T-cell (primary cell): ENCODE results near the gene GEMIN7. TPM values are rescaled to one million over a fixed set of nuclear protein-coding genes. Genes with fewer than 3 reads are reported as not detected.

Source experiments
- ATAC-seq, 4 experiments: fragments of 200-7000 bp in 3 of 4; fragments of 150-1000 bp in 1 of 4; cut with Tn5 transposase; replicated peaks in 1 of 4; 1 replicate in 3 of 4; 2 replicates in 1 of 4; pipeline ENCODE4 v1.10.0; 2021; ENCODE audit warnings: moderate library complexity in 3 of 4, mild to moderate bottlenecking in 2 of 4, moderate number of reproducible peaks in 1 of 4
- CTCF ChIA-PET, 2 donors: fragments of 300-600 bp; sonication (Branson Sonifier 250); formaldehyde crosslinking; loops; one replicate each; lab custom pipeline; 2022; ENCODE audit warnings: antibody characterized with exemption in 2 of 2; lab: Charles Lee
- POLR2A ChIA-PET, 2 donors: fragments of 300-600 bp; sonication (Branson Sonifier 250); formaldehyde crosslinking; loops; one replicate each; lab custom pipeline; 2022; ENCODE audit warnings: antibody characterized with exemption in 2 of 2; lab: Charles Lee
- DNase-seq, 35 experiments: peaks; one replicate each; pipeline versions ENCODE4 v3.0.0 to v3.0.0-alpha.2; 2013 to 2023
- H3K27ac ChIP-seq: one replicate; pipeline ENCODE4 v1.5.1; 2013; ENCODE audit warnings: low read length
- H3K27me3 ChIP-seq, 2 experiments: replicated peaks in 1 of 2; 1 replicate in 1 of 2; 2 replicates in 1 of 2; pipeline versions ENCODE4 v1.6.1 to v1.7.0; 2013; ENCODE audit warnings: low read length in 1 of 2, mixed read lengths in 1 of 2; ENCODE audit not compliant: control insufficient read depth in 2 of 2, insufficient read depth in 2 of 2; ENCODE audit errors: extremely low read depth in 1 of 2
- H3K36me3 ChIP-seq, 2 donors: 1 replicate in 1 of 2; 2 replicates in 1 of 2; pipeline versions ENCODE4 v1.6.1 to v1.7.0; 2013; ENCODE audit warnings: low read length in 1 of 2; ENCODE audit not compliant: control insufficient read depth in 2 of 2, insufficient read depth in 1 of 2; ENCODE audit errors: extremely low read depth in 1 of 2
- H3K4me1 ChIP-seq, 2 experiments: 1 replicate in 1 of 2; 2 replicates in 1 of 2; pipeline versions ENCODE4 v1.6.1 to v1.7.0; 2013; ENCODE audit warnings: low read length in 2 of 2, mixed read lengths in 1 of 2; ENCODE audit not compliant: insufficient read depth in 2 of 2, control insufficient read depth in 1 of 2; ENCODE audit errors: extremely low read depth in 1 of 2
- H3K4me3 ChIP-seq, 2 donors: 1 replicate in 1 of 2; 2 replicates in 1 of 2; pipeline versions ENCODE4 v1.5.1 to v1.7.0; 2013; ENCODE audit warnings: mild to moderate bottlenecking in 2 of 2, low read length in 1 of 2, moderate library complexity in 1 of 2; ENCODE audit not compliant: control insufficient read depth in 1 of 2; ENCODE audit errors: extremely low read depth in 1 of 2
- H3K9me3 ChIP-seq: 2 replicates; pipeline ENCODE4 v1.7.0; 2013
- H3K27ac Mint-ChIP-seq, 2 donors: one replicate each; pipeline ENCODE4 v1.8.0; 2020 to 2021; ENCODE audit warnings: mild to moderate bottlenecking in 2 of 2, mixed read lengths in 2 of 2
- H3K27me3 Mint-ChIP-seq, 2 donors: one replicate each; pipeline ENCODE4 v1.8.0; 2021 to 2022; ENCODE audit warnings: mixed read lengths in 2 of 2
- H3K36me3 Mint-ChIP-seq: one replicate; pipeline ENCODE4 v1.8.0; 2021; ENCODE audit warnings: mixed read lengths
- H3K4me1 Mint-ChIP-seq, 3 donors: one replicate each; pipeline ENCODE4 v1.8.0; 2020 to 2022; ENCODE audit warnings: mixed read lengths in 3 of 3, mild to moderate bottlenecking in 1 of 3
- H3K4me3 Mint-ChIP-seq, 3 donors: one replicate each; pipeline ENCODE4 v1.8.0; 2020 to 2022; ENCODE audit warnings: mild to moderate bottlenecking in 3 of 3, mixed read lengths in 3 of 3, moderate library complexity in 3 of 3
- H3K9me3 Mint-ChIP-seq, 3 donors: one replicate each; pipeline ENCODE4 v1.8.0; 2020 to 2022; ENCODE audit warnings: mixed read lengths in 3 of 3
- WGBS: methylation state at CpG from one replicate; pipeline ENCODE4 v1.1.5; 2013; ENCODE audit warnings: missing lambda C conversion rate; ENCODE audit not compliant: insufficient coverage; 5-methylcytosine and 5-hydroxymethylcytosine counted together
- total RNA-seq, 35 experiments: library from RNA in 6 of 35; stranded (reverse) in 6 of 35; fragments of 120-200 nt in 1 of 35; gene quantifications; one replicate each; pipeline versions ENCODE4 v1.2.1 to v1.2.4 and lab custom pipeline; 2013 to 2026

GEMIN7 gene
- total RNA-seq, 5 donors from 2014 or later (not counting 1 experiment from before 2014, with no cell fraction given), result 4.0 to 23.1 (median 22.7) TPM

DNA sequence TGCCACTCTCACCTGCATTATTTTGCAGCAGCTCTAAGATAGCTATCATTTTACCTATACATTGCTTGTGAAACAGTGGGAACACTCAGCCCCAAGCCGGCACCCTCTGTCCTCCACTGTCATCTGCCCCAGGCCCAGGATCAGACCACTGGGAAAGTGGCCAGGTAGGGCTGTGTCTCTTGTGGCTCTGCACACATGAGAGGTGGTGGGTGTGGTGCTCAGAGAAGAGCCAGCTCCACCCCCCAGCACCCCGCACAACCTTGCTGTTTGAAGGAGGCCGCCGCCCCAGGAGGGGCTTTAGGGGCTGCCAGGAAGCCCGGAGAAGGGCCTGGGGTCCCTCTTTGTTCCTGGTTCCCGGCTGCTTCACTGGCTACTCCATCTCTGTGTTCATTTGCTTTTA lies 40.5 kb downstream of the GEMIN7 start:
- Mint-ChIP-seq H3K4me3 (peak overlapping the region in 1 of 3 donors; percentile 72), H3K4me1 (peaks cover 75 to 82% (median 77%) of the 10 kb centered on the region in 3 donors), H3K9me3 (no peaks in the 10 kb centered on the region), H3K36me3 (no peaks in the 10 kb centered on the region), H3K27ac (no peak overlapping the region), H3K27me3 (no peaks in the 10 kb centered on the region)
- Histone ChIP-seq H3K4me3 (no peak overlapping the region), H3K27me3 (no peaks in the 10 kb centered on the region), H3K4me1 (peaks cover 23 to 60% of the 10 kb centered on the region in 2 experiments), H3K9me3 (no peaks in the 10 kb centered on the region), H3K27ac (no peak overlapping the region), H3K36me3 (no peaks in the 10 kb centered on the region)
- ChIA-PET CTCF (interaction anchor here in 1 of 2 donors (0.8 kb wide), 1 partner anchor 68 kb away, joined by 4 read pairs; no protein-coding TSS in a partner anchor), POLR2A (no interaction called here)
- ATAC-seq (no peak), DNase-seq (no peak)
- no CpG with 5 or more reads among the region's 6 CpGs for WGBS

GRCh38 chr19:45121827-45122345 lies 42.8 kb downstream of the GEMIN7 start:
- Mint-ChIP-seq H3K36me3 (no peaks in the 10 kb centered on the region), H3K4me1 (peaks cover 64 to 69% (median 67%) of the 10 kb centered on the region in 3 donors), H3K27me3 (no peaks in the 10 kb centered on the region), H3K9me3 (no peaks in the 10 kb centered on the region), H3K27ac (peak overlapping the region in 1 of 2 donors; percentile 61), H3K4me3 (no peak overlapping the region)
- H3K9me3 ChIP-seq, result no peaks in the 10 kb centered on the region
- POLR2A ChIA-PET, result interaction anchor here in 1 of 2 donors (0.6 kb wide), 1 partner anchor 184 kb away, joined by 7 read pairs; no protein-coding TSS in a partner anchor
- no peak overlapping the region for H3K4me3 ChIP-seq
- no peak for DNase-seq
- CTCF ChIA-PET, result interaction anchor here in 1 of 2 donors (0.5 kb wide), 1 partner anchor 42 kb away, joined by 5 read pairs; no protein-coding TSS in a partner anchor
- H3K27me3 ChIP-seq, result no peaks in the 10 kb centered on the region
- 82% methylated on average over 4 of the region's 11 CpGs for WGBS
- no peak overlapping the region for H3K27ac ChIP-seq
- no peaks in the 10 kb centered on the region for H3K36me3 ChIP-seq
- no peak for ATAC-seq
- H3K4me1 ChIP-seq, result peaks cover 17 to 59% of the 10 kb centered on the region in 2 experiments

GRCh38 chr19:45122832-45123231 lies 43.8 kb downstream of the GEMIN7 start:
- Mint-ChIP-seq H3K27ac (no peak overlapping the region), H3K4me3 (no peak overlapping the region), H3K4me1 (peaks cover 55 to 60% (median 59%) of the 10 kb centered on the region in 3 donors), H3K9me3 (no peaks in the 10 kb centered on the region), H3K27me3 (no peaks in the 10 kb centered on the region), H3K36me3 (no peaks in the 10 kb centered on the region)
- H3K4me1 ChIP-seq, result peaks cover 12 to 50% of the 10 kb centered on the region in 2 experiments
- no peak overlapping the region for H3K4me3 ChIP-seq
- POLR2A ChIA-PET, result no interaction called here
- 92% methylated on average over 6 of the region's 6 CpGs for WGBS
- no peak overlapping the region for H3K27ac ChIP-seq
- no peaks in the 10 kb centered on the region for H3K9me3 ChIP-seq
- ATAC-seq, result no peak
- no peak for DNase-seq
- no peaks in the 10 kb centered on the region for H3K27me3 ChIP-seq
- CTCF ChIA-PET, result interaction anchor here in 1 of 2 donors (0.6 kb wide), 1 partner anchor 60 kb away, joined by 3 read pairs; no protein-coding TSS in a partner anchor
- no peaks in the 10 kb centered on the region for H3K36me3 ChIP-seq

GRCh38 chr19:45123440-45123850 lies 44.4 kb downstream of the GEMIN7 start:
- no peak overlapping the region for H3K4me3 Mint-ChIP-seq
- no peak for ATAC-seq
- Histone ChIP-seq H3K4me1 (peaks cover 7 to 44% of the 10 kb centered on the region in 2 experiments), H3K36me3 (no peaks in the 10 kb centered on the region), H3K27ac (no peak overlapping the region), H3K4me3 (no peak overlapping the region), H3K27me3 (no peaks in the 10 kb centered on the region), H3K9me3 (no peaks in the 10 kb centered on the region)
- H3K27ac Mint-ChIP-seq, result no peak overlapping the region
- no peaks in the 10 kb centered on the region for H3K27me3 Mint-ChIP-seq
- H3K36me3 Mint-ChIP-seq, result no peaks in the 10 kb centered on the region
- no peak for DNase-seq
- ChIA-PET CTCF (no interaction called here), POLR2A (no interaction called here)
- H3K9me3 Mint-ChIP-seq, result no peaks in the 10 kb centered on the region
- peaks cover 50 to 53% (median 53%) of the 10 kb centered on the region in 3 donors for H3K4me1 Mint-ChIP-seq
- 97% methylated on average over 7 of the region's 9 CpGs for WGBS

- no peak for ATAC-seq
- no peaks in the 10 kb centered on the region for H3K9me3 ChIP-seq
- no peaks in the 10 kb centered on the region for H3K9me3 Mint-ChIP-seq
- no peak overlapping the region for H3K4me3 Mint-ChIP-seq
- ChIA-PET POLR2A (no interaction called here), CTCF (no interaction called here)
- peaks cover 6 to 38% of the 10 kb centered on the region in 2 experiments for H3K4me1 ChIP-seq
- no peaks in the 10 kb centered on the region for H3K36me3 ChIP-seq
- H3K36me3 Mint-ChIP-seq, result no peaks in the 10 kb centered on the region
- no peak overlapping the region for H3K4me3 ChIP-seq
- peak overlapping the region in 1 of 2 donors; percentile 11 for H3K27ac Mint-ChIP-seq
- H3K27me3 ChIP-seq, result no peaks in the 10 kb centered on the region
- H3K27me3 Mint-ChIP-seq, result no peaks in the 10 kb centered on the region
- H3K27ac ChIP-seq, result no peak overlapping the region
- peaks cover 45 to 48% (median 47%) of the 10 kb centered on the region in 3 donors for H3K4me1 Mint-ChIP-seq
- no peak for DNase-seq
- 85% methylated on average over 3 of the region's 6 CpGs for WGBS
Observed at GRCh38 chr19:45124021-45124420, 45.0 kb downstream of the GEMIN7 start.

DNA sequence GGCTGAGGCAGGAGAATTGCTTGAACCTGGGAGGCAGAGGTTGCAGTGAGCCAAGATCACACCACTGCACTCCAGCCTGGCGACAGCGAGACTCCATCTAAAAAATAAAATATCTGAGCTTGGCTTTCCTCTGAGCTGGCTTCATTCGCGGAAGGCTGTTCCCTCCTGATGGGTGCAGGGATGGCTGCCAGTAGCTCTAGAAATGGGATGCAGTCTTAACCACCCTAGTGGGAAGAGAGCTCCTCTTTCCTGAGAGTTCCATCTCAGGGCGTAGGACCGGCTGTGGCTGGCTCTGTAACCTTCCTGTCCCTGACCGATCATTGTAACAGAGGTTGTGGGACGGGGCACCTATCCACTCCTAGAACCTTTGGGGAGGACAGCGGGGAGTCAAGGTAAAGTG lies 46.3 kb downstream of the GEMIN7 start:
- Mint-ChIP-seq H3K27ac (no peak overlapping the region), H3K9me3 (no peaks in the 10 kb centered on the region), H3K36me3 (no peaks in the 10 kb centered on the region), H3K4me1 (peaks cover 35 to 38% (median 36%) of the 10 kb centered on the region in 3 donors), H3K27me3 (no peaks in the 10 kb centered on the region), H3K4me3 (no peak overlapping the region)
- CTCF ChIA-PET, result interaction anchor here (0.6 to 1.2 kb wide), 4 partner anchors 12 to 87 kb away, joined by 3 read pairs; no protein-coding TSS in a partner anchor
- Histone ChIP-seq H3K27me3 (no peaks in the 10 kb centered on the region), H3K4me3 (no peak overlapping the region), H3K36me3 (no peaks in the 10 kb centered on the region), H3K9me3 (no peaks in the 10 kb centered on the region), H3K4me1 (peaks cover 2 to 31% of the 10 kb centered on the region in 2 experiments), H3K27ac (no peak overlapping the region)
- POLR2A ChIA-PET, result interaction anchor here in 1 of 2 donors (0.7 kb wide), 1 partner anchor 125 kb away, joined by 3 read pairs; no protein-coding TSS in a partner anchor
- no peak for DNase-seq
- WGBS, result 100% methylated on average over 2 of the region's 9 CpGs
- no peak for ATAC-seq
